Activated naive CD8-positive, alpha-beta T cell (primary cell): Measurements from ENCODE around the gene ATP5F1D.
"Not testable (repeated sequence)": the region's sequence is repeated elsewhere in the genome, so short reads cannot be mapped to it uniquely, and the experiment has no call there.

Source experiments
- H3K27ac Mint-ChIP-seq: one replicate; pipeline ENCODE4 v1.8.0; 2021; ENCODE audit warnings: mixed read lengths
- H3K27me3 Mint-ChIP-seq: one replicate; pipeline ENCODE4 v1.8.0; 2021; ENCODE audit warnings: mixed read lengths
- H3K36me3 Mint-ChIP-seq: one replicate; pipeline ENCODE4 v1.8.0; 2021; ENCODE audit warnings: mixed read lengths
- H3K4me1 Mint-ChIP-seq: one replicate; pipeline ENCODE4 v1.8.0; 2021; ENCODE audit warnings: low read depth, mixed read lengths
- H3K4me3 Mint-ChIP-seq: one replicate; pipeline ENCODE4 v1.8.0; 2021; ENCODE audit warnings: mild to moderate bottlenecking, mixed read lengths
- H3K9me3 Mint-ChIP-seq: one replicate; pipeline ENCODE4 v1.8.0; 2021; ENCODE audit warnings: low read depth, mixed read lengths

The ATP5F1D gene

DNA sequence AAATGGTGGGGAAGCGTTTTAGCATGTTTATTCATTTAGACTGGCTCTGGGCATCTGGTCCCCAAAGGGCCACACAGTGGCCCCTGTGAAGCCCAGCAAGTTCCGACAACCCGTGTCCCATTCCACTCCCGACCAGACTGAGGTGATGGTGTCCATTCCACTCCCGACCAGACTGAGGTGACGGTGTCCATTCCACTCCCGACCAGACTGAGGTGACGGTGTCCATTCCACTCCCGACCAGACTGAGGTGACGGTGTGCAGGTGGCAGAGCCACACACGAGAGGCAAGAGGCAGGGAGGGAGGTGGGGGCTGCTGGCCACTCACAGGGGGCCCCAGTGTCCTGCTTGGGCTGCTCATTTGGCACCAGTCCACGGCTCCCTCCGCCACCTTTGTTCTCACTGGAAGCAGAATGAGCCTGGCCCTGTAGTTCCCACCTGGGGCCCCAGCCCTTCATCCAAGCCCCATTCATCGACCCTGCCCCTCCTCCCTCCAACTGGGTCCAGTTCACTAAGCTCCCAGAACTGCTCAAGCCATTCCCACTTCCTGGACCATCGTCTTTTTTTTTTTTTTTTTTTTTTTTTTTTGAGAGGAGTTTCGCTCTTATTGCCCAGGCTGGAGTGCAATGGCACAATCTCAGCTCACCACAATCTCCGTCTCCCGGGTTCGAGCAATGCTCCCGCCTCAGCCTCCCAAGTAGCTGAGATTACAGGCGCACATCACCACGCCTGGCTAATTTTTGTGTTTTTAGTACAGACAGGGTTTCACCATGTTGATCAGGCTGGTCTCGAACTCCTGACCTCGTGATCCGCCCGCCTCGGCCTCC, 4.9 kb downstream of the ATP5F1D start:
- not testable (repeated sequence) for H3K4me3 Mint-ChIP-seq, H3K27me3 Mint-ChIP-seq, H3K27ac Mint-ChIP-seq, H3K36me3 Mint-ChIP-seq, H3K9me3 Mint-ChIP-seq
- H3K4me1 Mint-ChIP-seq, result peaks cover 12% of the 10 kb centered on the region

DNA sequence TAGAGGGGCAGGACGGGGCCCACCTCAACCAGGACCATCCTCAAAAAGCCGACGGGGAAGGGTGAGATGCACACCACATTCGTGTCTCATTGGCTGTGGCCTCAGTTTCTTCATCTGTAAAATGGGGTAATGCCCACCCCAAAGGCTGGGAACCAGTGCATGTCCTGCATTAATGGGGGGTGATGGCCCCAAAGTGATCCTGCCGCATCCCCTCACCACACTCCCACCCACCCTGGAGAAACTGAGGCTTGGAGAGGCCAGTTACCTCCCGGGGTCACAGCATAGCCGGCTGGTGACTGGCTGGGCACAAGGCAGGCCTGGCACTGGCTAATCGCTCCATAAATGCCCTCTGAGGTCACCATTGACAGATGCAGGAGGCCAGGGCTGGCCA, 6.2 kb downstream of the ATP5F1D start:
- no peaks in the 10 kb centered on the region for H3K27me3 Mint-ChIP-seq
- no peak overlapping the region for H3K27ac Mint-ChIP-seq

DNA sequence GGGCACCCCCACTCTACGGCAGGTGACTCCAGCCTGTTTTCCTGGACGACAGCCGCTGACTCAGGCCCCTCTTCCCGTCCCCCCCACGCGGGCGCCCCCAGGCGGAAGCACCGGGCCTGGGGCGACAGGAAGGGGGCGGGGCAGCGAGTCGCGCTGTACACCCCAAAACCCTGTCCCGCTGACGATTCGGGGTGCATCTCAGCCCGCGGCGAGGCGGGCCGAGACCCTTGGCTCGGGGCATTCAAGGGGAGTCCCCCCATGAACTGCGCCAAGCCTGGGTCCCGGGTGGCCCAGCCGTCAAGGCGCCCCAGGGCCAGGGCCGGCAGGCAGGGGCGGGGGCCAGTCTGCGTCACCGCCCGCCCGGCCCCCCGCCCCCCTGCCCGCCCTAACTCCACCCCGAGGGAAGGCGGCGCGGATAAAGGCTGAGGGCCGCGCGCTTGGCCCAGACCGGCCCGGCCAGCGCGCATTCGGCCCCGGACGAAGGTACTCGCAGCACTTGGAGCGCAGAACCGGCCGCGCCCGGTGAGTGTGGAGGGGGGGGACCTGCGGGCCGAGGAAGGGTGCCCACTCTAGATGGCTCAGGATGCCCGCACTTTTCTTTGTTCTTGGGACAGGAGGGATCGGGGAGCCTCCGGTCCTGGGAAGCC, 6.7 kb downstream of the ATP5F1D start, which contains the start of gene MIDN:
Gene MIDN, plus strand, starts transcription at position 445 of the 647 bp plus-strand sequence. CDS start 1,714 bp downstream, outside the sequence.
- H3K4me1 Mint-ChIP-seq, result peaks cover 8% of the 10 kb centered on the region
- H3K27ac Mint-ChIP-seq, result peak within 1 kb of the TSS; percentile 50
- H3K9me3 Mint-ChIP-seq, result no peaks in the 10 kb centered on the region
- H3K36me3 Mint-ChIP-seq, result no peaks in the 10 kb centered on the region
- H3K4me3 Mint-ChIP-seq, result peak within 1 kb of the TSS; percentile 71
- no peaks in the 10 kb centered on the region for H3K27me3 Mint-ChIP-seq

More for the DNA sequence above, 6.2 kb downstream of the ATP5F1D start:
- Mint-ChIP-seq H3K4me1 (peaks cover 12% of the 10 kb centered on the region), H3K9me3 (no peaks in the 10 kb centered on the region), H3K36me3 (no peaks in the 10 kb centered on the region), H3K4me3 (peak overlapping the region; percentile 23)

DNA sequence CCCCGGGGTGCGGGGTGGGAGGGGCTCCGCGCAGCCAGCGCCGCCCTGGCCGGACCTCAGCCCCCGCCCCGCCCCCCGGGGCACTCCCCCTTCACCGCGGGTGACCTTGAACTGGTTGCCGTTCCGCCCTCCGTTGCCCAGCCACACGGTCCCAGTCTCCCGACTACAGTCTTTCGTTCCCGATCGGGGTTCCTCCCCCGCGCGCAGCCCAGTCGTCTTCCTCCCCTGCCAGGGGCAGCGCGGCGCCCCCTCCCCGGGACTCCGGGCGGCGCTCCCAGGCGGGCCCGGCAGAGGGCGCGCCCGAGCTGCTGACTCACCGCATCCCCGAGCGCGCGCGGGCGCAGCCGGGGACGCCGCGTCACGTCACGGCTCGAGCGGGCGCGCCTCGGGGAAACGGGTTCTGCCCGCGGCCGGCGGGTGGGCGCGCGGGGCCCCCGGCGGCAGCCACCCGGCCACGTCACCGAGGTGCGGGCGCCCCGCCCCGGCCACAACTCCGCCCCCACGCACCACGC, 7.3 kb downstream of the ATP5F1D start:
- no peaks in the 10 kb centered on the region for H3K36me3 Mint-ChIP-seq
- H3K9me3 Mint-ChIP-seq, result no peaks in the 10 kb centered on the region
- H3K27ac Mint-ChIP-seq, result peak overlapping the region; percentile 50
- H3K27me3 Mint-ChIP-seq, result no peaks in the 10 kb centered on the region
- peak overlapping the region; percentile 71 for H3K4me3 Mint-ChIP-seq
- H3K4me1 Mint-ChIP-seq, result peaks cover 12% of the 10 kb centered on the region

DNA sequence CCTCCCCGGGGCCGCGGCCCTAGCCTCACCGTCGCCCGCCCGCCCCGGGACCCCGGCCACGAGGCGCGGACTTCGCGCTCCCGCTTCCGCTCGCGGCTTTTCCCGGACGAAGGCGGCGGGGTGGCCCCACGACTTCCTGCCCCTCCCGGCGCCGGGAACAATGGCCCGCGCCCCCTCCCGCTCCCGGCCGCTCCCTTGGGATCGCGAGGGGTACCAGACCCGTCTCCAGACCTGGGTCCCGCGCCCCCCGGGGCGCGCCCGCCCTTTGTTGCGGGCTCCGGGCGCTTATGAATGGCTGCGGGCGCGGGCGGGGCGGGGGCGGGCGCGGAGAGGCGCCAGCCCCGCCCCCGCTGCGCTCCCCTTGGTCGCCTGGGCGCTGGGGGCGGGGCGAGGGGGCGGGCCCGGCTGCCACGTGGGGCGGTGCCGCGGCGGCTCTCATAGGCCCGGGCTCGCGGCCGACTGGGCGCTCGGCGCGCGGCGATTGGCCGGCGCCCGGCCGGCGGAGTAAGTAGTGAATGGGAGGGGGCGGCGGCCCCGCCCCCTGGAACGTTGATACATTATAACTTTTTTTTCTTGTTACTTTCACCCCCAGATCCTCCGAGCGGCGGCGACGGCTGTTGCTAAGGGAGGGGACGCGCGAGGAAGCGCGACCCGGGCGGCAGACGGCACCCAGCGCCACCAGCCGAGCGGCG, 7.9 kb downstream of the ATP5F1D start:
- peak overlapping the region; percentile 68 for H3K27ac Mint-ChIP-seq
- H3K9me3 Mint-ChIP-seq, result no peaks in the 10 kb centered on the region
- H3K36me3 Mint-ChIP-seq, result no peaks in the 10 kb centered on the region
- no peaks in the 10 kb centered on the region for H3K27me3 Mint-ChIP-seq
- H3K4me3 Mint-ChIP-seq, result peak overlapping the region; percentile 79
- peaks cover 12% of the 10 kb centered on the region for H3K4me1 Mint-ChIP-seq

DNA sequence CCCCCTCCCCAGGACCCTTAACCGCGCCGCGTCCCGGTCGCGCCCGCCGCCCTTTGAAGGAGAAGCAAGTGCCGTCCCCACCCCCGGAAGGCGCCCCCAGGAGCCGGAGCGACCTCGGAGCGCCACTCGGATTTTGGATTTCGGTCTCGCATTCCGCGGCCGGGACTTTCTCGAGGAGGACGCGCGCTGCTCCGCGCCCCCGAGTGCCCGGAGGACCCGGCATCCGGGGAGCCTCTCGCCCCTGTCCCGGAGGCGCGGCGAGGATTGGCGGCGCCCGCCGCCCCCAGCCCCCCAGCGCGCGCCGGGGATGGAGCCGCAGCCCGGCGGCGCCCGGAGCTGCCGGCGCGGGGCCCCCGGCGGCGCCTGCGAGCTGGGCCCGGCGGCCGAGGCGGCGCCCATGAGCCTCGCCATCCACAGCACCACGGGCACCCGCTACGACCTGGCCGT, 8.5 kb downstream of the ATP5F1D start:
- Mint-ChIP-seq H3K27me3 (no peaks in the 10 kb centered on the region), H3K9me3 (no peaks in the 10 kb centered on the region), H3K4me3 (peak overlapping the region; percentile 79), H3K27ac (peak overlapping the region; percentile 68), H3K4me1 (peaks cover 15% of the 10 kb centered on the region), H3K36me3 (no peaks in the 10 kb centered on the region)

DNA sequence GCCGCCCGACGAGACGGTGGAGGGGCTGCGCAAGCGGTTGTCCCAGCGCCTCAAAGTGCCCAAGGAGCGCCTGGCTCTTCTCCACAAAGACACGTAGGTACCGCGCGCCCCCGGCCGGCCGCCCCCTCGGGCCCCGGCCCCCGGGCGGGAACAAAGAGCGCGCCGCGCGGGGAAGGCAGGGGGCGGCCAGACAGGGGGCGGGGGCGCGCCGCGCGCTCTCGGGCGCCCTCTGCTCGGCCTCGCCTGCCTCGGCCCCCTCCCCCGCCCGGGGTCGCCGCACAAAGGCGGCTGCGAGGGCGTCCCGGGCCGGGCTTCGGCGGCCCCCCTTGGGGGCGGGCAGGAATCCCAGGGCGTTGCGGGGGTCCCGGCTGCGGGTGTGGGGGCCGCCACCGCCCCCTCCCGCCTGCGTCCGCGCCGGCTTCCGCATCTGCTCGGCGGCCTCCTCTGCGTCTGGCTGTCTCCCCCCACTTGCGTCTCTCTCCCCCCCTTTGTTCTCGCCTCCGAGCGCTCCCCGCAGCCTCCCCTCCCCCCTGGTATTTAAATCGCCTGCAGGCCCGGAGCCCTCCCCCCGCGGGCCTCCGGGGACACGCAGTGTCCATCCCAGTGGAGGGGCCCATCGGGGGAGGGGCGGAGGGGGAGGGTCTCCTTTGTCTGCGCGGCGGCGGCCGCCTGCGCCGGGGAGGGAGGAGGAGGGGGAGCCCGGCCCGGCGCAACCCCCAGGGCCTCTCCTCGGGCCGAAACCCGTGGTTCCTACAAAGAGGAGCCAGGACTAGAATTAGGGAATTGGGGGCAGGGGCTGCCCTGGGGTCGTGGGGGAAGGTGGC, 9.1 kb downstream of the ATP5F1D start:
- no peaks in the 10 kb centered on the region for H3K36me3 Mint-ChIP-seq
- no peak overlapping the region for H3K27ac Mint-ChIP-seq
- H3K27me3 Mint-ChIP-seq, result no peaks in the 10 kb centered on the region
- peaks cover 15% of the 10 kb centered on the region for H3K4me1 Mint-ChIP-seq
- peak overlapping the region; percentile 89 for H3K4me3 Mint-ChIP-seq
- no peaks in the 10 kb centered on the region for H3K9me3 Mint-ChIP-seq

DNA sequence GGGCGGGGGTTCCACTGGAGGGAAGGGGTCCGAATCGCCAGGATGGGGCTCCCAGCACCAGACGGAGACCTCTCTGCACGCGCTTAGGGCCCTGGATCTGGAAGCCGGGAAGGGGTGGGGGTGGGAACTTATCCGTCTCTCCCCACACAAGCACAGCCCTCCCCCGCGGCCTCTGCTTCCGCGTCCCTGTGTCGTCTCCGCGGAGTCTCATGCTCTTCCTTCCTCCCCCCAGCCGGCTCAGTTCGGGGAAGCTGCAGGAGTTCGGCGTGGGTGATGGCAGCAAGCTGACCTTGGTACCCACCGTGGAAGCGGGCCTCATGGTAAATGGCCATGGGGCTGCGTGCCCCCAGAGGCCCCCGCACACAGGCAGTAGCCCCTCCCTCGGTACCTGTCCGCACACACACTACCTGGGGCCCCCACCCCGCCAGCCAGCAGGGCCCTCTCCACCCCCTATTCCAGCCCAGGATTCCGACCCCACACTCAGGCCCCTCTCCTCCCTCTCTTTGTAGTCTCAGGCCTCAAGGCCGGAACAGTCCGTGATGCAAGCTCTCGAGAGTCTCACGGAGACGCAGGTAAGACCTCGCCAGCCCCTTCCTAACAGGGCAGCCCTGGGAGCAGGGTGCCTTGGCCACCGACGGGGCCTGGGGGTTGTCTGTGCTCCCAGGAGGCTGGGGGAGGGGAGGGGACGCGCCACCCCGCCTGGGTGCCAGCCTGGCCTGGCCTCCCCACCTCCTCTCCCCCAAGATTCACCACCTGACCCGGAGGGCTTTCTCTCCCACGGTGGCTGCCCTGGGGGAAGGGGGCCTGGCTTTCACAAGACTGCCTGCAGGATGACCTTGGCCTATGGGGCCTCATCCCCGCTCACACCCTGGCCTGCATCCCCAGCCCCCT, 10.0 kb downstream of the ATP5F1D start:
- peak overlapping the region; percentile 89 for H3K4me3 Mint-ChIP-seq
- H3K27ac Mint-ChIP-seq, result peak overlapping the region; percentile 80
- H3K9me3 Mint-ChIP-seq, result no peaks in the 10 kb centered on the region
- no peaks in the 10 kb centered on the region for H3K36me3 Mint-ChIP-seq
- H3K27me3 Mint-ChIP-seq, result no peaks in the 10 kb centered on the region
- H3K4me1 Mint-ChIP-seq, result peaks cover 18% of the 10 kb centered on the region

DNA sequence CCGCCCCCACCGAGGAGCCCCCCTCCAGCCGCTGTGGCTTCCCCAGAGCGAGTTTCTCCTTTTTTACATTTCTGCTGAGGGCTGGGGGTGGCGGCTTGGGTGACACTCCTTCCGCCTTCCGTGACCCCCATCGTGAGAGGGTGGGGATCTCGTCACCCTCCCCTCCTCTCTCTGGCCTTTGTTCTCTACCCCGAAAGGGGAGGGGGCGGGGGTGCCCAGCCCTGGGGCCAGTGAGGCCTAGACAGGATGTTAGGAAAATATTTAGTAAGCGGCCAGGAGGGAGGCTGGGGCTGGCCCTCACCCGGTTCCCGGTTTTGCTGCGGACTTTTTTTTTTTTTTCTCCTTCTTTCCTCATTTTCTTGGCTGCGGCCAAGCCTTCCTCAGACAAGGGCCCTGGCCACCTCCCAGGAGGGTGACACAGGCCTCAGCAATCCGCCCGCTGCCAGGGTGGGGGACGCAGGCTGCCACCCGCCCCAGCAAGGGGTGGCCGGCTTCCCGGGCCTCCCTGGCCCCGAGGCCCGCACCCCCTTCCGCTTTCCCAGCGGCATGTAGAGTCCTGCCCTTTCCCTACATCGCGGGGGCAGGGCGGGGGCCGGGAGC, 10.8 kb downstream of the ATP5F1D start:
- H3K4me3 Mint-ChIP-seq, result peak overlapping the region; percentile 89
- no peaks in the 10 kb centered on the region for H3K27me3 Mint-ChIP-seq
- H3K4me1 Mint-ChIP-seq, result peaks cover 18% of the 10 kb centered on the region
- H3K27ac Mint-ChIP-seq, result no peak overlapping the region
- H3K9me3 Mint-ChIP-seq, result no peaks in the 10 kb centered on the region
- H3K36me3 Mint-ChIP-seq, result no peaks in the 10 kb centered on the region

DNA sequence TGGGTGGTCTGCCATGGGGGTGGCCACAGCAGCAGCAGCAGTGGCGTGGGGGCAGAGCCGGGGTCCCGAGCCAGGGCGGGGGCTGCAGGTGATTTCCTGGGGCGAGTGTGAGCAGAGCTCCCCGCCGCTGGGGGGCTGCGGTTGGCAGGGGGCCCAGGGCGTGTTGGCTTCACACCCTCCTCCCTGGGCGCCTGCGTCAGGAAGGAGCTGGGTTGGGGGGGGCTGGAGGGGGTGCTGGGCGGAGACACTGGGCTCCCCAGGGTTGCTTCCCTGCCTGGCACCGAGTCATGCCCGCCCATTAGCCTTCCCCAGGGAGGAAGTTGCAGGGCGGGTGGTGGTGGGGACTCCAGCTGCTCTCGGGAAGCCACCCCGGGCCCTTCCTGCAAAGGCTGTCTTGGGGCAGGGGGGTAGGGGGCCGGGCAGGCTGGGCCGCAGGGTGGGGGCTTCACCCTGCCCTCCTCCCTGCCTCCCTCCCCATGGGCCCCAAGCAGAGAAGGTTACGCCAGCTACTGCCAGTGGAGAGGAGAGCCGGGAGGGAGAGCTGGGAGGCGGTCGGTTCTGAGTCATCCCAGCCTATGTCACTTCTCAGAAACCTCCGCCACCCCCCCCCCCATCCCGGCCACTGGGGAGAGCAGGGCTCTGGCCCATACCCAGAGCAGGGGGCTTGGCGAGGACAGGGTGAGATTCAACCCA, 11.4 kb downstream of the ATP5F1D start:
- Mint-ChIP-seq H3K27me3 (no peaks in the 10 kb centered on the region), H3K36me3 (no peaks in the 10 kb centered on the region), H3K27ac (peak overlapping the region; percentile 79), H3K9me3 (no peaks in the 10 kb centered on the region), H3K4me1 (peaks cover 25% of the 10 kb centered on the region), H3K4me3 (peak overlapping the region; percentile 58)

DNA sequence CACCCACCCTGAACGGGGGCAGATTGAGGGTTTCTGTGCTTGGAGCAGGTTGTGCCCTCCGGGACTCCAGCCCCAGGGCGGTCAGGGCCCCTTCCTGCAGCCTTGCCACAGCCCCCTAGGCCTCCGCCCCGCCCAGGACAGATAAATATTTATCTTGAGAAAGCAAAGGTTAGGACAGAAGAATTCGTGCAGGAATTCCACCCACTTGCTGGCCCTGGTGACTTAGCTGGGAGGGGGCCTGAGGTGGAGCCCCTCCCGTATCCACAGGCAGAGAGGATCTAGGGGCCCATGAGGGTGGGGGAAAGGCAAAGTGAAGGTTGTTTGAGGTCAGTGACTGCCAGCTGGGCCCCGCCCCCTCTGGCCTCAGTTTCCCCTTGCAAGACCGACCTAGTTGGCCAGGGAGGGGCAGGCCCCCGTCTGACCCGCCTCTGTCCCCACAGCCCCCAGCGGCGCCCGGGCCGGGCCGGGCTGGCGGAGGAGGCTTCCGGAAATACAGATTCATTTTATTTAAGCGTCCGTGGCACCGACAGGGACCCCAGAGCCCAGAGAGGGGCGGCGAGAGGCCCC, 12.0 kb downstream of the ATP5F1D start:
- Mint-ChIP-seq H3K9me3 (no peaks in the 10 kb centered on the region), H3K4me3 (peak overlapping the region; percentile 58), H3K4me1 (peaks cover 29% of the 10 kb centered on the region), H3K27ac (peak overlapping the region; percentile 79), H3K36me3 (no peaks in the 10 kb centered on the region), H3K27me3 (no peaks in the 10 kb centered on the region)

DNA sequence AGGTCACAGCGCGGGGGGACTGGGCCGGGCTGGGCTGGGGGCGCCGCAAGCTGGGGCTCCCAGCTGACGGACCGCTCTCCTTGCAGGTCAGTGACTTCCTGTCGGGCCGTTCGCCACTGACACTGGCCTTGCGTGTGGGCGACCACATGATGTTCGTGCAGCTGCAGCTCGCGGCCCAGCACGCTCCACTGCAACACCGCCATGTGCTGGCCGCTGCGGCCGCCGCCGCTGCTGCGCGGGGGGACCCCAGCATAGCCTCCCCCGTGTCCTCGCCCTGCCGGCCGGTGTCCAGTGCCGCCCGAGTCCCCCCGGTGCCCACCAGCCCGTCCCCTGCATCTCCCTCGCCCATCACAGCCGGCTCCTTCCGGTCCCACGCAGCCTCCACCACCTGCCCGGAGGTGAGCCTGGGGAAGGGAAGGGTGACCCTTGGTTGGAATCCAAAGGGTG, 12.6 kb downstream of the ATP5F1D start:
- no peak overlapping the region for H3K27ac Mint-ChIP-seq
- H3K9me3 Mint-ChIP-seq, result no peaks in the 10 kb centered on the region
- H3K36me3 Mint-ChIP-seq, result no peaks in the 10 kb centered on the region
- H3K4me3 Mint-ChIP-seq, result no peak overlapping the region
- peaks cover 33% of the 10 kb centered on the region for H3K4me1 Mint-ChIP-seq
- no peaks in the 10 kb centered on the region for H3K27me3 Mint-ChIP-seq
